NCI-H187 (cell line): ENCODE results near the gene CUX1.

Experiments
- DNase-seq, 2 experiments: peaks; one replicate each; lab custom pipeline; 2025; lab: John Stamatoyannopoulos, UW

Gene CUX1

GRCh38 chr7:102185796-102186195, 368.4 kb downstream of the CUX1 start:
- no peak for DNase-seq

- no peak for DNase-seq
These were observed 368.9 kb downstream of the CUX1 start for GRCh38 chr7:102186306-102186705.

DNA sequence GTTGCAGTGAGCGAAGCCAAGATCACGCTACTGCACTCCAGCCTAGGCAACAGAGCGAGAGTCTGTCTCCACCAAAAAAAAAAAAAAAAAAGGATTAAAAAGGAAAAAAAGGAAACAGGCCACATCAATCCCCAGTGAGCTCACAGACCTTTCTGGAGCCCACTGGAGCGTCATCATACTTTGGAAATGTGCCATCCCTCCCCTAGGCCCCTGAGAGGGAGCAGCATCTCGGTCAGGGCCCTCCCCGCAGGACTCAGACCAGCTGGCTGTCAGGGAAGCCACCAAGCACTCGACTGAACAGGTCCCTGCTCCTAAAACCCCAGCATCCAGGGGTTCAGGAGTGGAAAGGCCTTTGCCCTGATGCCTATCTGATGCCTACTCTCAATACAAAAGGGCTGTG, 371.3 kb downstream of the CUX1 start:
- no peak for DNase-seq

GRCh38 chr7:102189756-102190155, 372.3 kb downstream of the CUX1 start:
- DNase-seq = no peak

GRCh38 chr7:102190776-102191350, 373.4 kb downstream of the CUX1 start:
- DNase-seq = no peak

DNA sequence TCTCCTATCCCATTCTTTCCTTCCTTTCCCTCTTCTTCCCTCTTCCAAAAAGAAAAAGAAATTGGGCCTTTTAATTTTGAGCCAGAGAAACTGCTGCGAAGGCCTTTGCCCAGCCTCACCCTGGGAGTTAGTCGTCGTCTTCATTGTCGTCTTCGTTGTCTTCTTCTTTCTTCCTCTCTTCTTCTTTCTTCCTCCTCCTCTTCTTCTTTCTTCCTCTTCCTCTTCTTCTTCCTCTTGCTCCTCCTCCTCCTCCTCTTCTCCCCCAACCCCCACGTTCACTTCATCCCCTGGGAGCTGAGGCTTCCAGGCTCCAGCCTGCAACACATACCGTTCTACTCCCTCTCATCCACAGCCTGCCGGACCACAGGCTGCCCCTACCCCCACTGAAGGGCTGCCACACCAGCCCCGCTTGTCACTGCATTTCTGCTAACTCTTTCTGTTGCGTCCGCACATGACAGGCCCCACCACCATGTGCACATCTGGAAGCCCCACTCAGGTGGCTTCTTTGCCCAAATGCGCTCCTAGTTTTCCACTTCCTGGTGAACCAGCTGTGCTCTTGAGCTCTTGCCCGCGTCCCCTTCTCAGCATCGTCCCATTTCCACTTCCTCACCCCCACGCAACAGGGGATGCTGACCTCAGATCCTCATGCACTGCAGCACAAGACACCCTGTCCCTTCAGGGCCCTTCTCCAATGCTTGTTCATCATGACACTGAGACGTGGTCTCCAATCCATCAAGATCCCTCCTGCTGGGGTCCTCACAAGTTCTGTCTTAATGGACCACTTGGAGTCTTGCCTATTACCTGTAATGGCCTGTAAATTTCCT, 374.3 kb downstream of the CUX1 start:
- no peak for DNase-seq

DNA sequence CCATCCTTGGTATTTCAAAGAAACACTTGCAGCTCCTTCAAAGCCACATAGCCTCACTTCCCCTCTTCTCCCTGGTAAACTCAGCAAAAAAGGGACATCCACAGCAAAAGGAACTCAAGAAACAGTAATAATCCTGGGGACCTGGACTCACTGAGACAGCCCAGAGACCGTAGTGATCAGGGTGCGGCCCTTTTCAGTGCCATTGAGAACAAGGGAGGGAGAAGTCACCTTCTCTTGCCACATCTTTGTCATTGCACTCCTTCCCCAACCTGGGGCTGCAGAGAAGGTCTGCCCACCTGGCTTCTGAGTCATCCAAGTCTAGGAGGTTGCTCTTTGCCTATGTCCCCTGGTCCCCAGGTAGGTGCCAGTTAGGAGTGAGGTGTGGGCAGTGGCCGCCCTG, 375.4 kb downstream of the CUX1 start:
- no peak for DNase-seq

DNA sequence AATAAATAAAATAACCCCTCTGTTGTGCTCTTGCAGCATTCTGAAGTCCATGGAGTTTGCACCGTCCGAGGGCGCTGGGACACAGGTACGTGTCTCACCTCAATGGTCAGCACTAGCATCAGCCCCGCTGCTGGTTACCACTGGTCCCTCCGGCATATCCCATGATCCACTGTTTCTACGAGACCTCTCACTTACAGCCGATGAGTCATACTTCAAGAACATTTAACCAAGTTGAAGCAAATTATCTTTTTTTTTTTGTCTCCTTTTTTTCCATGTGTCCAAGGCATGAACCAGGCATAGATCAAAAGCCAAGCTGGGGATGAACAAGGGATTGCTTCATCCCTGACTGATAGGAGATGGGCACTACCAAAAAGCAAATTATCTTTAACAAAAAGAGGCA, 376.4 kb downstream of the CUX1 start:
- no peak for DNase-seq

GRCh38 chr7:102195361-102195760, 377.9 kb downstream of the CUX1 start:
- no peak for DNase-seq

DNA sequence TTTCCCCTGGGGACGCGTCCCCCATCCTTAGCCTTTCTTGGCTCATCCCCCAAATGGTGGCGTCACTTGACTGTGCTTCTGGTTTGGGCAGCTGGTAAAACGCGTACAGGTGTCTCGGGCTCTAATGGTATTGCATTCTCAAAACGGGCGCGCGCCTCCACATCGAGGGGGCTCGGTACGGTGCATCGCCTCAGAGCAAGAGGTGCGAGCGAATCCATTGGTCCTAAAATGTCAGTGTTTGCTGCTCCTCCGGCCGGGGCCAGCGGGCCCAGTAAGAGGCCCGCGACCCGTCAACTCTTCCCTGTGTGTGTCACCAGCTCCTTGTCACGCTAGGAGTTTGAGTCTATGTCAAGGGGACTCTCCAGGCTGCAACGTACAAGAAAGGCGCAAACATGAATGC, 378.6 kb downstream of the CUX1 start:
- DNase-seq = no peak

DNA sequence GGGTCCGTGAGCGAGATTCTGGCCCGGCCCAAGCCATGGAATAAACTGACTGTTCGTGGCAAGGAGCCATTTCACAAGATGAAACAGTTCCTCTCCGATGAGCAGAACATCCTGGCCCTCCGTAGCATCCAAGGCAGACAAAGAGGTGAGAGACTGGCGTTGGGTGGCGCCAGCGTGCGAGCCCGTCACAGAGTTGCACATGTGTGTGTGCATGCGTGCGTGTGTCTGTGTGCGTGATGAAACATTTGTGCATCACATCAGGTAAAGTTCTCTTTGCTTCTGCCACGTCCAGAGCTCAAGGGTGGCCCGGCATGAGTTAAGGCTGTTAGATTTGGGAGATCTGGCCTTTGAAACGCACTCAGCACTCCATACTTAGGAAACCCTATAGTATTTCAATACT, 379.7 kb downstream of the CUX1 start:
- DNase-seq = no peak

GRCh38 chr7:102197599-102197998, 380.2 kb downstream of the CUX1 start:
- no peak for DNase-seq

GRCh38 chr7:102198417-102198956, 381.1 kb downstream of the CUX1 start:
- no peak for DNase-seq

GRCh38 chr7:102201576-102201975, 384.1 kb downstream of the CUX1 start:
- DNase-seq = no peak

DNA sequence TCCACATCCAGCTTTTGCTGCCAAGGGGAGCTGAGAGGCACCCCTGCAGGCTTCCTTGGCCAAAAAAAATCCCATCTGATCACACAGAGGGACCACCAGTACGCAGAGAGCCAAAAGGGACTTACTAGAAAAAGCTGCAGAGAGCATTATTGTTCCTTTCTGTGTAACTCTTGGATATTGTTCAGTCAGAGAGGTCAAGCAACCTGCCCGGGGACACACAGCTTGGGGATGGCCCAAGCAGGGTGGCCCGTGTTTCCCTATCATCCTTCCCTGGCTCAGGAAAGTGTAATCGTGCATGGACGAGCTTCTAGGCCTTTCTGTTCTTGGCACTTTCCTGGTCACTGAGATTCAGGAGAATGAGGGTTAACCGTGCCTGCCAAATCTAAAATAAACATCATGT, 385.1 kb downstream of the CUX1 start:
- no peak for DNase-seq

DNA sequence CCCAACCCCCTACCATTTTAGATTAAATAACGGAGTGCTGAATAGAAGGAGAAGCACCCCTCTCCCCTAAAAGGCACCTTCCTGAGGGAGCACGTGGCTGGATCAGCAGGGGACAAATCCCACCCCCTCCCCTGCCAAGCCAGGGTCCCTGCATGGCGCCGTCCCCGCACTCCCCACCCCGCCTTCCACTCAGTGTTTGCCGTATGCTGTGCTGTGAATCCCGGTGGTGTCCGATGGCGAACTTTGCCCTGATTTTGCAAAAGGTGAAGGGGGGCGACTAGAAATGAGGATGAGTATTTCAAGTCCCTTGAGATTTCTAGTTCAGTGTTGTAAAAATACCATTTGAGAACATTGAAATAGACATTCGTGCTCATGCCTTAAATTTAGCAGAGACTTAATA, 385.8 kb downstream of the CUX1 start:
- DNase-seq = no peak

- DNase-seq = no peak
These were observed 386.8 kb downstream of the CUX1 start for GRCh38 chr7:102204212-102204611.

GRCh38 chr7:102205915-102206314, 388.5 kb downstream of the CUX1 start:
- DNase-seq = no peak

- DNase-seq = peak in 1 of 2 experiments; percentile 31
These were observed 391.4 kb downstream of the CUX1 start for GRCh38 chr7:102208826-102209225.

GRCh38 chr7:102210787-102211186, 393.4 kb downstream of the CUX1 start:
- no peak for DNase-seq

GRCh38 chr7:102211590-102212550, 394.4 kb downstream of the CUX1 start:
- no peak for DNase-seq

DNA sequence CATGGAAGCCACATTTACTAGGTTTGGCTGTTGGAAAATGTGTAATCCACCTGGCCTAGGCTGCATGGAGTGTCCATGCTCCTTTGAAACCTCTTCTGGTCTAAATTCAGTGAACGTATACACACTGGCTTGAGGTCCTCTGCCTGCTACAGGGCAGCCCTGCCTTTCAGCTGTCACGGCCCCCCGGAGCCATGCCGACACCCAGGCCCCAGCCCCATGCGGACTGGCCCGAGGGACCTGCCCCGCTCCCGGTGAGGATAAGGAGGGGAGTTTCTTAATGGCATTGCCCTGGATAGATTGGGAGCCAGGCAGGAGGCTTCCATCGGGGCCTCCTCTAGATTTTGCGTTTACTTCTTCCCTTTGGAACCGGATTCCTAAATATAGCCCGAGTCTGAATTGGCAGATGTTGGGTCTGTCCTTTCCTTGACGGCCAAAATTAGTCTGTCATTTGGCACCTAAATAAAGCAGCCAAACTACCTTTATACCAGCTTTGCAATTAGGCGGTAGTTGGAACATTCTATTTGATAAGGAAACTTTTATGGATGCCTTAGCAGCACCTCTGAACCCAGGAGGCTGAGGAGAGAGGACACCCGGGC, 397.1 kb downstream of the CUX1 start:
- no peak for DNase-seq
